Measurements from ENCODE around the gene MAP6.

- TF ChIP-seq CTCF (IDR thresholded peaks at IDR 0.05) = no peak
- TF ChIP-seq POLR2A (IDR thresholded peaks at IDR 0.05) = no peak
Measured at GRCh38 chr11:75631086-75631730, 37.6 kb downstream of the MAP6 start.
